ENCODE results near the gene ATP11C.

DNA sequence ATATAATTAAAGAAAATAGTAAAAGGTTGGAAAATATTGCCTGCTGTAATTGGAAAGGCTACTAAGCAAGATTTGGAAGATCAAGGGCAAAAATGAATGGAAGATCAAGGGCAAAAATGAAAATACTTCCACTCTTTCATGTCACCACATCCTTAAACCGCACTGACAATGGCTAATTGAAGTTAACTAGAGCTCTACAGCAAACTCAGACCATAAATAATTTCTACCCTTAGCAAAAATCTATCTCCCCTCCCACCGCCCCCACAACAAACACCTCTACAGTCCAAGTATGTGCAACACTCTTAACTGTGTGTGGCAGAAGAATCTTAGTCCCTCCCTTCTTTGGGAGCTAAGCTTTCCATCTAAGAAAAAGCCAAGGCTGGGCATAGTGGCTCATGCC, 27.1 kb downstream of the ATP11C start:
- no peak for TF ChIP-seq ZNF274 (IDR thresholded peaks at IDR 0.05; ENCODE audit: low read depth, low read length)
- TF ChIP-seq, protein P1, sequence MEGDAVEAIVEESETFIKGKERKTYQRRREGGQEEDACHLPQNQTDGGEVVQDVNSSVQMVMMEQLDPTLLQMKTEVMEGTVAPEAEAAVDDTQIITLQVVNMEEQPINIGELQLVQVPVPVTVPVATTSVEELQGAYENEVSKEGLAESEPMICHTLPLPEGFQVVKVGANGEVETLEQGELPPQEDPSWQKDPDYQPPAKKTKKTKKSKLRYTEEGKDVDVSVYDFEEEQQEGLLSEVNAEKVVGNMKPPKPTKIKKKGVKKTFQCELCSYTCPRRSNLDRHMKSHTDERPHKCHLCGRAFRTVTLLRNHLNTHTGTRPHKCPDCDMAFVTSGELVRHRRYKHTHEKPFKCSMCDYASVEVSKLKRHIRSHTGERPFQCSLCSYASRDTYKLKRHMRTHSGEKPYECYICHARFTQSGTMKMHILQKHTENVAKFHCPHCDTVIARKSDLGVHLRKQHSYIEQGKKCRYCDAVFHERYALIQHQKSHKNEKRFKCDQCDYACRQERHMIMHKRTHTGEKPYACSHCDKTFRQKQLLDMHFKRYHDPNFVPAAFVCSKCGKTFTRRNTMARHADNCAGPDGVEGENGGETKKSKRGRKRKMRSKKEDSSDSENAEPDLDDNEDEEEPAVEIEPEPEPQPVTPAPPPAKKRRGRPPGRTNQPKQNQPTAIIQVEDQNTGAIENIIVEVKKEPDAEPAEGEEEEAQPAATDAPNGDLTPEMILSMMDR (IDR thresholded peaks at IDR 0.05 in 2 of 3, conservative IDR thresholded peaks at IDR 0.05 in 1 of 3; ENCODE audit: borderline replicate concordance in 1 of 3, insufficient read depth in 1 of 3, low read depth in 2 of 3, low read length in 2 of 3), result no peak

All from HCT116 (cell line).